CD4-positive, alpha-beta T cell treated with Interleukin-21 for 1 hour (primary cell): Measurements from ENCODE around the gene ZNHIT1.

Experiments used
- DNase-seq: peaks from one replicate; pipeline ENCODE4 v3.0.0-alpha.2; 2020

ZNHIT1 gene

GRCh38 chr7:101217388-101218235, at the start of gene ZNHIT1, which contains the start of gene PLOD3:
TSS of gene ZNHIT1 (plus strand) at chr7:101218165. CDS start at chr7:101218196, 31 bp downstream.
TSS of gene PLOD3 (minus strand) at chr7:101217581. CDS start at chr7:101217274, 307 bp downstream.
- DNase-seq = peak; percentile 98

DNA sequence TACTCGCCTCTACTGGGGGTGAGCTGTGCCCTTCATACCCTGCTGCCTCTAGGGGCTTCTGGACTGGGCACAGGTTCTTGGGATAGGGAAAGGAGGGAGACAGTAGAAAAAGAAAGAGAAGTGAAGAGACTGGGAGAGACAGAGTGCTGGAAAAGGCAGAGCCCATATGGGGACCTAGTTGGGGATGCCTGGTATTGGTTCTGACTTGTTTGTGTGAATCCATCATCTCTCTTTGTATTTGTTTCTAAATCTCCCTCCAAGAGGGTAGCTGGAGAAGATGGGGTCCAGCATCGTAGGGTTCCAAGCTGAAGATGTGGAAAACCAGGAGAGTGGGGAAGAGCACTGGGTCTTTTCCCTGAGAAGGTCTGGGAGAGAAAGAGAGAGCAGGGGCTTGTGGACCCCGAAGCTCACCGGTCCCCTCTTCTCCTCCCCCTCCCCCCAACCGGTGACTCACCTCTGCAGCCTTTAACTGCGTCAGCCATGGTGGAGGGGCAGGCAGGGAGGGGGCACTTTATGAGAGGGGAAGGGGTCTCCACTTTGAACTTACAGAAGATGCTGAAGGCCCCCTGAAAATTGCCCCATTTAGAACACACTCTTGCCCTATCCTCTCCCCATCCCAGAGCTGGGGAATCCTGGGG, 49.4 kb upstream of the ZNHIT1 start:
- DNase-seq = no peak

DNA sequence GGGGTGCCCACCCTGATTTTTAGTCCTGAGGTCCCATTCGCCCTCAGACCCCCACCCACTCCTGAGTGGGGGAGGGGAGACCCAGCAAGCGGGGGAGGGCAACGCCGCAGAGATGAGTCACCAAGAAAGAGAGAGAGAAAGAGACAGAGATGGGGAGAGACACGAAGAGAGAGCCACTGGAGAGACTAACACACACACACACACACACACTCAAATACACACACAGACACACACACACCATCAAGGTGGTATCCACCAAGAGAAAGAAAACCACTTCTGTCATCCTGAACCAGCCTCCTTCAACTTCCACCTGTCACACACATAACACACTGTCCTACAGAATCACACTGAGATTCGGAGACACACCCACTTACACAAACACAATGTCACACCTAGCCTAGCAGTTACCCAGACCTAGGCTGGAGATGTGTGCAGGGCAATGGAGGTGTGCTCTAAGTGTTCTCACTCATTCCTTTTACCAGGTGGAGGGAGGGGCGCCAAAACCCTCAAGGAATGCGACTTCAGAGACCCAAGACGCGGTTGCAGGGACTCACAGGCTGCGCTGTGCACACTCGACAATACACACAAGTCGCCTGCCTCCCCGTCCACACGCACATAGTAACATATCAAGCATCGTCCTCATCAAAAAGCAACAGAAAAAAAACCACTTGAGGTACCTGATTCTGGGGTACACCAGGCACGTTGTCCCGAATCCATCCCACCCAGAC, 48.7 kb upstream of the ZNHIT1 start:
- DNase-seq = no peak

DNA sequence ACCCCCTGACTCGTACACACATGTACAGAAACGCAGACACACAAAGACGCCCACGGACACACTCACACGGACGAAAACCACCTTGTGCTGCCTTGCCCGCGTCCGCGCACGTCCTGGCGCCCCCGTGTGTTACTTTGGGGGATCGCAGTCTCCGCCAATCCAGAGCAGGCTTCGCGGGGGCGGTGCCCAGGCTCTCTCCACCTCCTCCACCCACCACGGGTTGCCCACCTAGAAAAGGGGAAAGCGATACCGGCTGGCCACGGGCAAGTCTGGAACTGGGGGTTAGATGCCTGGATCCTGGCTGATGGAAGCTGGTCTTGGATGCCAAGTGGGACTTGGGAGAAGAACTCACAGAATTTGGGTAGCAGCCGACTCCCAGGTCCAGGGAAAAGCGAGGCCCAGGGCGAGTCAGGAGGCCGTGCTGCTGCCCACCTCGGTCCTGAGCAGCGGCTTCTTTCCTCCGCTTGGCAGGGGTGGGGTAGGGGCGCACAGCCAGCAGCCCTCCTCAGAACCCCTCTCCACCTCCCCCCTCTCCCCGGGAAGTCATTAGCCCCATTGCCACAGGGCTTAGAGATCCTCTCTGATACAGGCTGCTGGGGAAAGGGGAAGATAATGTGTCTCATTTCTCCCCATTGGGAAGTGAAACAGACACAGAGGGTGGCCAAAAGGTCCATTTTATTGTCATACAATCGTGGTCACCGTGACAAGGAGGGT, 48.0 kb upstream of the ZNHIT1 start:
- peak; percentile 84 for DNase-seq

- DNase-seq = no peak
Measured at GRCh38 chr7:101170617-101171441, 47.1 kb upstream of the ZNHIT1 start.

DNA sequence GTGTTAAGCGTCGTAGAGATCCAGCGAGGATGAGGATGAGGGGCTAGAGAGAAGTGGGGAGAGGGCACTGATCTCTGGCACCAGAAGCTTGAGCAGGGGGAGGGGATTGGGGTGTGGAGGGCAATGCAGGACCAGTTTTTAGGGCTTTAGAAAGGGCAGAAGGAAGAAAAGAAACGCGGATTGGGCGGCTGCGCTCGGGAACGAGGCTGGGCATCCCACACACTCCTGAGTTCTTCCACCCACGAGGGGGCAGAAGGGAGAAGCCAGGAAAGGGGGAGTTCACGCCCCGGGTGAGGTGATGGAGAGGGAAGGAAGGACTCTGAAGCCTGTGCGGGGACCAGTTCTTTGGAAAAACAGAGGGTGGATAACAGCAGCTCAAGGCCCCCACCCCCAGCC, 46.5 kb upstream of the ZNHIT1 start:
- DNase-seq = no peak

DNA sequence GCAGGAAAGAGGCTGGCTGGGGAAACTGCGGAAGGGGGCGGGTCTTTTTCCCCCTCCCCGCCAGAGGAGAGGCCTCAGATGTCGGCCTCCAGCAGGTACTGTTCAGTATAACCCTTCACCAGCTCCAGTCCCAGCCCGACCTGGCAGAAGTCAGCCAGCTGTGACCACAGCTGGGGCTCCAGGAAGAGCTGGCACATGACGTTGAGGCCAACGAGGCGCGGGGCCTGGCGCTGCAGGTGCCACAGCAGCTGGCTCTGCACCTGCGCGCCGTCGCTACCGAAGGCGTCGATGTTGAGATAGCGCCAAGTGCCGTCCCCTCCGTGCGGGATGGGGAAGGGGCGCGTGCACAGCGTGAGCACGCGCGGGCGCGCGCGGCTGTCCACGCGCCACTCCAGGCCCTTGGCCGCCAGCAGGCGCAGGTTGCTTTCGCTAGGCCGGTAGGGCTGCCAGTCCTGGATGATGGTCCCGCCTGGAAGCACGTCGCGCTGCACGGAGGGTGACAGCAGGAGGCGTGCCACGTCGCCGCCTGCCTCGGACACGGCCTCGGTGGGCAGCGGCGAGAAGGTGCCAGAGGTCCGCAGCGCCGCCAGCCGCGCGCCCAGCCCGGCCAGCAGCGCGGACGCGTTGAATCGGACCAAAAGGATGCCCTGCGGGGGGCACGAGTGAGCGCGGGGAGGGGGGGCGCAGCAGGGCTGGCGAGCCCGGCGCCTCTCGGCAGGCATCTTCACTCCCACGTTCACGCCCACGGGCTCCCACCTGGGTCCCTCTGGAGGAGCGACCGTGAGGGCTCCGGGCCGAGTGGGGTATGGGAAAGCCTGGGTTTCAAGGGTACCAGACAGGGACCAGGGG, 45.7 kb upstream of the ZNHIT1 start:
- DNase-seq = no peak

DNA sequence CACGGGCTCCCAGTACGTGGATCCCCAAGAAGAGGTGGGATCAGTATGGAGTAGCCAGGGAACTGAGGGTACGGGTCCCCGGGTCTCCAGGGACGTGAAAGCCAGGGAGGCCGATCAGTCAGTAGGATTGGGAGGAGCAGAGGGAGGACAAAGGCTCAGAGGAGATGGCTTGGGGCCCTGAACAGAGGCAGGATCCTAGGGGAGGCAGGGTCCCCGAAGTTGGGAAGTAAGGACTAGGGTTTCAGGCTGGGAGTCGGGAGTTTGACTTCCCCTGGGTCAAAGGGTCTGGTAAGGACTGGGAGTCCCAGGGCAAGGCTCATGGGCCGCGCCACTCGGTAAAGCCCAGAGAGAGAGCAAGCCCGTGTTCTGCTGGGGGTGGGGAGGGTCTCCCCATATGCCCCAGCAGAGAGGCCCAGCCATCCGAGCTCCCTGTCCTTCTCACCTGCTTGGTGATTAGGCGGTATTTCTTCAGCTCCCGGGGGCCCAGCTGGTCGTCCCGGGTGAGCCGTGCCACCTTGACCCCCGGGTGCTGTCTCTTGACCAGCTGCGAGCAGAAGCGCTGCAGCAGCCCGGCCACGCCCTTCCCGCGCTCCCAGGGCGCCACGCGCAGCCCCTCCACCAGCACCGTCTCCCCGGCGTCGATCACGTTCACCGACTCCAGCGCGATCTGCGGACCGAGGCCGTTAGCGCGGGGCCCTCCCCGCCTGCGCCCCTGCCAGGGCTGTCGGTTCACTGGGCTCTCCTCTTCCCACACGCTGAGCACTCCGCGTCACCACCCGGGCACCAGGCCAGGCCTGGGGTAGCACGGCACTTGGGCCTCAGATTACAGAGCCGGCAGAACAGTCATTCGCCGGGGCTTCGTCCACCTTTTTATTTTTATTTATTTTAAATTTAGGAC, 44.9 kb upstream of the ZNHIT1 start:
- DNase-seq = no peak

DNA sequence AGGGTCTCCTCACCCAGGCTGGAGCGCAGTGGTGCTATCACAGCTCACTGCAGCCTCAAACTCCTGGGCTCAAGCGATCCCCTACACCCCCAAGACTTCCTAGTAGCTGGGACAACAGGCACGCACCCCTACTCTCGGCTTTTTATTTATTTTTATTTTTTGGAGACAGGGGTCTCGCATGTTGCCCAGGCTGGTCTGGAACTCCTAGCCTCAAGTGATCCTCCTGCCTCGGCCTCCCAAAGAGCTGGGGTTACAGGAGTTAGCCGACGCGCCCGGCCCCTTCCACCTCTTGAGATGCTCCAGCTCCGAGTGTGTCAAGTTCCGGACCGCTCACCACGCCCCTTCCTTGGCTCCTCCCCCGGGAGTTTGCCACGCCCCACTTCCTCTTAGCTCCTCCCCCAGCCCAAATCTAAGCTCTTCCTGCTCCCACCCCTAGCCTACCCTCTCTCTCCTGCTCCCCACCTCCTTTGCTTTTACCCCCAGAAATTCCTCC, 44.2 kb upstream of the ZNHIT1 start:
- DNase-seq = peak; percentile 72

DNA sequence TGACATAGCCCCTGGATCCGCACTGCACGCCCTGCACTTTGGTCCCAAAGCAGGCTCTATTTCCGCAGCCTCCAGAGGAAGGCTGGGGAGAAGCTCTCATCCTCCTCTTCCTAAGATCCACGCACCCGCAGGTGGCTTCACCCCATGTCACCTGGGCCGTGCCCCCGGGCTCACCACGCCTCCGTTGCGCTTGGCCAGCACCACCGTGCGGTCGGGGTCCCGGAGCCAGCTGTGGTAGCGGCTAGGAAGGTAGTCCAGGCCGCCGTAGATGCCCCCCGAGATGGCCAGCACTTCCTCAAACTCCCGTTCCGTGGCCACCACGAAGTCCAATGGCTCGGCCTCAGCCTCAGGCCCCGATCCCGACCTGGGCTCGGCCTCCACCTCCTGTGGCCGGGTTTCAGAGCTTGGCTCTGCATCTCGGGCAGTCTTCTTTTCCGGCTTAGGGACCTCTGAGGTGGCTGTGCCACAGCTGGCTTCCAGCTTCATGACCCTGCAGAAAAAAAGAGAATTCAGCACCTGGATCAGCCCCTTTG, 43.6 kb upstream of the ZNHIT1 start:
- no peak for DNase-seq

- DNase-seq = no peak
Measured at GRCh38 chr7:101175664-101176063, 42.3 kb upstream of the ZNHIT1 start.

DNA sequence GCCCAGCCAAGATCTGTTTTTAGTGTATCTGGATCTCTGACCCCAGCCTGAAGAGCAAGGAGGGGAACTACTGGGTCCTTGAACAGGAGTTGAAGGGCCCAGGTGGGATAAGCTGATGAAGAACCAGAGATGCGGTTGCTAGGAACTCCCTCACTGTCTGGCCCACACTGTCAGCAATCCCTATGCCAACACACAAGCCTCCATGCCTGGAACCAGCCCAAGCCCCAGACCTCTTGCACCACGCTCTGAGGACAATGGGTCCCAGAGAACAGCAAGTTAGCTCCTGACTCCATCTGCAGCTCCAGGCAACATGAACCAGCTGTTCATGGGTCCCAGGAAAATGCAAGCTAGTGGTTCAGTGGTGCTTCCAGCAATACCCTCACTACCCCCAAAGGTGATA, 40.3 kb upstream of the ZNHIT1 start:
- DNase-seq = no peak

DNA sequence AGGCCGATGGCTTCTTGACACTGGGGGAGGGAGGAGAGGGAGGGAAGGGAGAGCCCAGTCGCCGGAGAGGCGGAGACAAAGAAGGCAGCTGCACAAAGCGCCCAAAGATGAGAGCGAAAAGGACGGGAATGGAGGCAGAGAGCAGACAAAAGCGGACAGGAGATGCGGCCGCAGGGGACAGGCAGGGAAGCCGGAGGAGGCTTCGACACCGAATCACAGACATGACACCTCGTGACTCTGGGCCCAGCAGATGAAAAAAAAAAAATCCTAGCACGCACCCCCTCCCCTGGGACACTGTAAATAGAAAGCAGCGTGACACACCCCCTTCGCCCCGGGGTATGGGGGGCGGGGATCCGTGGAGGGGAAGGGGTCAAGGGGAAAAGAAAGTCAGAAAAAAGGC, 38.8 kb upstream of the ZNHIT1 start:
- no peak for DNase-seq

- no peak for DNase-seq
Measured at GRCh38 chr7:101179713-101180112, 38.3 kb upstream of the ZNHIT1 start.

GRCh38 chr7:101180130-101180755, 37.7 kb upstream of the ZNHIT1 start, which contains the start of gene NAT16:
TSS of gene NAT16 (minus strand) at chr7:101180293. CDS start at chr7:101174807, 5,486 bp downstream.
- DNase-seq = no peak

- DNase-seq = no peak
Measured at GRCh38 chr7:101185258-101185839, 32.6 kb upstream of the ZNHIT1 start.

DNA sequence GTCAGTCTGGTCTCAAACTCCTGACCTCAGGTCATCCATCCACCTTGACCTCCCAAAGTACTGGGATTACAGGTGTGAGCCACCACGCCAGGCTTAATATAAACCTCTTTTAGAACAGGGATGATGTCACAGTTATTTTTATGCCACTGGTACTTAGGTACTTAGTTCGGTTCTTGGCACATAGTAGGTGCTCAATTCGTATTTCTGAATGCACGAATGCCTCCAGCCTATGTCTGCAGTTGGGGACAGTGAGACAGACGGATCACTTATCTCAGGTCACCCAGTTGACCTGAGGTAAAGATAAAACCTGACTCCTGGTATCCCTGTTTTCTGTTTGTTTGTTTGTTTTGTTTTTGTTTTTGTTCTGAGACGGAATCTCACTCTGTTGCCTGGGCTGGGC, 31.8 kb upstream of the ZNHIT1 start:
- no peak for DNase-seq

DNA sequence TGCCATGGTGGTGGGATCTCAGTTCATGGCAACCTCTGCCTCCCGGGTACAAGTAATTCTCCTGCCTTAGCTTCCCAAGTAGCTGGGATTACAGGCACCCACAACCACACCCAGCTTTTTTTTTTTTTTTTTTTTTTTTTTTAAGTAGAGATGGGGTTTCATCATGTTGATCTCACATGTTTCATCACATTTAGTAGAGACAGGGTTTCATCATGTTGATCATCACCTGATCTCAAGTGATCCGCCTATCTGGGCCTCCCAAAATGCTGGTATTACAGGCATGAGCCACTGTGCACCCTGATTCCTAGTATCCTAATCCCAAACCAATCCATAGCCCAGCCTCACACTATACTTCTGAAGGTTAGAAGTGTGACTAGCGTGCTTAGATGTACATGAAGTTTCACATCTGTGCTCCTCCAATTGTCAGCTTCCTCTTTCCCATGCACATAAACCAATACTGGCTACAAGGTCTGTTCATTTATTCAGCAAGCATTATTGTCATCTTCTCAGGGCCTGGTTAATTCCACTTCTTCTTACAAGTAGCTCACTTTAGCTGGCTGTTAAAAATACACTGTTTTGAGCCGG, 31.0 kb upstream of the ZNHIT1 start:
- DNase-seq = no peak
